ENCODE results near the gene GOLGA8Q.
A peak's percentile ranks its signal among the peaks of the same experiment; 100 is the strongest.
"Not testable (repeated sequence)": the region's sequence is repeated elsewhere in the genome, so short reads cannot be mapped to it uniquely, and the experiment has no call there.

The GOLGA8Q gene

GRCh38 chr15:30551750-30552149 is at the start of gene GOLGA8Q:
GOLGA8Q (plus strand) TSS chr15:30552050; CDS start chr15:30552078, 28 bp downstream.
- not testable (repeated sequence) for DNase-seq

- DNase-seq = not testable (repeated sequence)
Measured at GRCh38 chr15:30502904-30503781, 48.7 kb upstream of the GOLGA8Q start.

- DNase-seq = peak; percentile 39
Measured at GRCh38 chr15:30504162-30504843, 47.5 kb upstream of the GOLGA8Q start.

- DNase-seq = not testable (repeated sequence)
Measured at GRCh38 chr15:30514545-30514944, 37.3 kb upstream of the GOLGA8Q start.

GRCh38 chr15:30523453-30524243 is 28.2 kb upstream of the GOLGA8Q start:
- peak; percentile 5 for DNase-seq

- DNase-seq = not testable (repeated sequence)
Measured at GRCh38 chr15:30525912-30526311, 25.9 kb upstream of the GOLGA8Q start.

GRCh38 chr15:30529049-30529448 is 22.8 kb upstream of the GOLGA8Q start:
- not testable (repeated sequence) for DNase-seq

- peak; percentile 41 for DNase-seq
Measured at GRCh38 chr15:30566949-30567348, 15.1 kb downstream of the GOLGA8Q start.

- not testable (repeated sequence) for DNase-seq
Measured at GRCh38 chr15:30573012-30573491, 21.2 kb downstream of the GOLGA8Q start.

GRCh38 chr15:30579394-30579970 is 27.6 kb downstream of the GOLGA8Q start:
- DNase-seq = not testable (repeated sequence)

- not testable (repeated sequence) for DNase-seq
Measured at GRCh38 chr15:30580716-30581115, 28.9 kb downstream of the GOLGA8Q start.

GRCh38 chr15:30598953-30599352 is 47.1 kb downstream of the GOLGA8Q start:
- DNase-seq = not testable (repeated sequence)

GRCh38 chr15:30603796-30604195 is 51.9 kb downstream of the GOLGA8Q start, which contains the start of gene GOLGA8H:
GOLGA8H (plus strand) TSS chr15:30604028; CDS start chr15:30604126, 98 bp downstream.
- DNase-seq = not testable (repeated sequence)
